Measurements from ENCODE around the gene PDE9A.
"Not testable (repeated sequence)": the region's sequence is repeated elsewhere in the genome, so short reads cannot be mapped to it uniquely, and the experiment has no call there.

PDE9A gene

DNA sequence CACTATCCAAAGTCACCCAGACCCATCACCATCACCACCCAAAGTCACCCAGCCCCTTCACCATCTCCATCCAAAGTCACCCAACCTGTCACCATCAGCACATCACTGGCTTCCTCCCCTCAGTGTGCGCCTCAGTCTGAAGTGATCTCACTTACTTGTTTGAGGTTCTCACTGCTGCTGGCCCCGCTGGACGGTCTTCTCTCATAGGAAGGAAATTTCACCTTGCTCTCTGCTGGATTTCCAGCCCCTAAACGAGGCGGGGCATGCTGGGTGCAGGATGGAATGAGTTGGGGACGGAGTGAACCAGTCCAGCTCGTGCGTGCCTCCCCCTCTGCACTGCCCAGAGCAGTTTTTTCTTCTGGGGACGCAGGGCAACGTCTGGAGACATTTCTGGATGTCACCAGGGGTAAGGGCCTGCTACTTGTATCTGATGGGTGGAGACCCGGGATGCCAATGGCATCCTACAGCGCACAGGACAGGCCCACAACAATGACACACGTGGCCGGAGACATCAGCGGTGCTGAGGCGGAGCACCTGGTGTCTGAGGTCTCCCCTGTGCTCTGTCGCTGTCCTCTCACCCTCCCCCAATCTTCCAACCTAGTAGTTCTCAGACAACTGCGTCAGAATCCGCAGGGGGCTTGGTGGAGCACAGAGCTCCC lies 38.6 kb downstream of the PDE9A start:
- no peak for DNase-seq

DNA sequence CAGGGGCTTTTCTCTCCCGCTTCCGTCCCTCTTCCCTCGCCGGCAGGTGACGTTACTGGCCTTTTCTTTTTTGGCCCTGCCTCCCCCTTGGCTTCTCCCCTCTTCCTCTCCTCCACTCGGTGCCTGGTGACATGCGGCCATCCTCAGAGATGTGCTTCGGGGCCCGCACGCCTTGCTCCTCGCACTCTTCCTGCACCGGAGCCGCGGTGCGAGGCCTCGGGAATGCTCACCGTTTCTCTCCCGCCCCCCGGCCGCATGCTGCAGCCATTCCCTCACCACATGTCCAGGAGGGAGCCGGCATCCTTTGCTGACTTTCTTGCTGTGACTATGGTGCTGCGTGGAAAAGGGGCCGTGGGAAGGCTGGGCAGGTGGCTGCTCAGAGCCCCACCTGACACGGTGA lies 39.3 kb downstream of the PDE9A start:
- DNase-seq = no peak

DNA sequence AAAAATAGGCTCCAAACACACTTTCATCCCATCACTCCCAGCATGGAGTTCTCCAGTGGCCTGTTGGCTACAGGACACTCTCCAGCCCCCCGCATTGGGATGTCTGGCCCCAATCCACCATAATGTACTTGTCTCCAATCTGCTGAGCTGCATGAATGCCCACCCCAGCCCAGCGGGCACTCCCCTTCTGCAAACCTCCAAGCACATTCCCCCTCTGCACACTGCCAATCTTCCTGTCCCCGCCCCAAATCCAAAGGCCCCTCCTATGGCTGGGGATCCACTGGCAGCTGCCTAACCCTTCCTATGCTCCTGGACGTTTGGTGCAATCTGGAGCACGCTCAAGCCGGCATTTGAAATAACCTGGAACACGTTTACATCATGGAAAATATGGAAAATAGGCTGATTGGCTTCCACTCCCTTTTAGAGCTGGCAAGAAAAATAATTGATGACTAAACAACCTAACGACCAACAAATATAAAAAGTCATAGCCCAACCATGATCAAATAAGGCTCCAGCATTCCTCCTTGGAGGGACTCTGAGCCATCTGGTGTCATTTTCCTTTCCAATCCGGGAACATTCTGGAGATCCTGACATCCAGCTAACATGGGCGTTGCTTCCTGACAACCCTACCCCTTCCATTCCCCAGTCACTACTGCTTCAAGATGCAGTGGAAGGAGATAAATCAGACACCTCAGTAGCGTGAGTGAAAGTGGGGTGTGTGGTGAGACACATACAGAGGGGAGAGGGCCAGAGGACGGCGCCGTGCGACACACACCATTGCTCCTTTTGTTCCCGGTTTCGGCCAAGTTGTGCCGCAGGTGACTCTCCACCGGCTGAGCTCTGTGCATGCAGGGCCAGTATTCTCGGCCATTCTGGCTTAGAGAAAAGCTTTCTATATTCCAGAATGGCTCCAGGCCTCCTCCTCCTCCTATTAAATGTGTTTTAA lies 41.6 kb downstream of the PDE9A start:
- DNase-seq = no peak

DNA sequence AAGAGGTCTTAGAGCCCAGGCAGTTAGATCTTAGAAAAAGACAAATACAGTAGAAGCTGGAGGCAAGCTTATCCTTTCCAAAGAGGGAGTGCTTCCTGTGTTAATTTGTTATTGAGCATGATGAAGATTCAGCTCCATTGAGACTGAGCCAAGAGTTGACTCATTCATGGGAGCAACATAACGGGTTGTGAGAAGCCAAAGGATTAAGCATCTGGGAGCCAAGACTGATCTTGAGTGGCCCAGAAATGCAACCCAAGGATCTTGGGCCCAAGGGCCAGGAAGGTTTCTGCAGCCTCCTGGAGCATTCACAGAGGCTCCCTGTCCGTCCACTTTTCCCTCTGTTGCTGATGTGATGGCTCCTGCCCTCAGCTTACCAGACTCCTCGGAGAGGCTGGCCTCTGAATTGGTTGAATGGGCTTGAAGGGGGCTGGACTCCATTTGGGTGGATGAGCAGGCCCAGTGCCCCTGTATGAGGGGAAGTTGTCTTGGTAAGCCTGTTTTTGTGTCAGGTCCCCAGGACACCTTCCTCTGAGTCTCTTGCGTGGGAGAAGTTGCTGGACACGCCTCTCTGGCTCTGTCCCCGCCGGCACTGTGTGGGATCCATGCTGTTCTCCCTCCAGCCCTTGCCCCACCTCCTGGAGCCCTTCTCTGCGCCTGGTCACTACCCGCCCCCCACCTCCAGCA lies 42.4 kb downstream of the PDE9A start:
- DNase-seq = no peak

DNA sequence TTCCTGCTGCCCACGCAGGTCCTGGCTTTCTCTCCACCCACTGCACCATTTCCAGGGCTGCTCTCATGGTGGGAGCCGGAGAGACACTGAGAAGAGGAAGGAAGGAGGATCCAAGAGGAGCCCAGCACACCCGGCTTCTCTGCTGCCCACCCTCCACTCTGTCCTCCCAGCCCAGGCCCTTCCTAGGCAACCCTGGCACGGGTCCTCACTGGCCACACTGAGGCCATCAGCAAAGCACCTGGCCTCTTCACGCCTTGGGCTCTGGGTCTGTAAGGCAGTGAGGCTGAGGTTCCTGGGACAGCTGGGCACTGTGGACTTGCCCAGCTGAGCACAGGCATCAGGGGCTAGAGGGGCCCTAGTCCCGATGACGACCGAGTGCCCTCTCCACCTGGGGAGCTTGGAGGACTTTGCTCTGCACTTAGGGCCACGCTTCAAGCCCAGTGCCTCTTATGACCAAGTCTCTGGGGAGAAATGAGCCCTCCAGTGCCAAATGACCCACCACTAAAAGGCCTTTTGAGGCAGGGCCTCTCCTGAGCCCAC lies 43.1 kb downstream of the PDE9A start:
- no peak for DNase-seq

DNA sequence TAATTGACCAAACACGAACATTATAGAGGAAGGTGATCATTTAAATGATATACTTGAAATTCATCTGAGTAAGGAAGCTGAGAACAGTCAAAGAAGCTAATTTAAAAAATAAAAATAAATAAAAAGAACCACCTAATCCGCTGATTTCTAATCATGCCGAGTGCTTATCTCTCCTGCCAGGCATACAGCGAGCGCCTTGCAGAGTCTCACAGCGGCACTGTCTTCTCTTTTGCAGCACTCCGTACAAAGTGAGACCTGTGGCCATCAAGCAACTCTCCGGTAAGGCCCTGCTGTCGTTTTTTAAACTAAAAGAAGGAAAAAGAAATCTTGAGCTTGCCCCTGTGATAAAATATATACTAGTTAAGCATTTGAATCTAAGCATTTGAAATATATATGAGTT lies 45.3 kb downstream of the PDE9A start:
- no peak for DNase-seq

DNA sequence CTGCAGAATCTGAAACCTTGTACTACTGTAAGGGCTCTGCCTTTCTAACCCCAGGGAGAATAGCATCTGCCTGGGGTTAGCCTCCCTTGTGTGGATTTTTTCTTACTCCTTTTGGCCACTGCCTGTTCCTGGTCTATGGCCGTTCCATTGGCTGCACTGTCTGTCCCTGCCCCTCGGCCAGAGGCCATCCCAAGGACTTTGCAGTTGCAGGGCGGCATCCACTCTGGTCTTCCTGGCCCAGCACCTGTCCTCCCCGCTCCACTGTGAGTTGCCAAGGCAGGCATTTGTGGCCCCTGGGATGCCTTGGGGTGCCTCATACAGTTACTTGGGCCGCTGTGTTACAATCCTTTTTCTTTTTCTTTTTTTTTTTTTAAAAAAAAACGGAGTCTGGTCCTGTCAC lies 45.8 kb downstream of the PDE9A start:
- DNase-seq = no peak

DNA sequence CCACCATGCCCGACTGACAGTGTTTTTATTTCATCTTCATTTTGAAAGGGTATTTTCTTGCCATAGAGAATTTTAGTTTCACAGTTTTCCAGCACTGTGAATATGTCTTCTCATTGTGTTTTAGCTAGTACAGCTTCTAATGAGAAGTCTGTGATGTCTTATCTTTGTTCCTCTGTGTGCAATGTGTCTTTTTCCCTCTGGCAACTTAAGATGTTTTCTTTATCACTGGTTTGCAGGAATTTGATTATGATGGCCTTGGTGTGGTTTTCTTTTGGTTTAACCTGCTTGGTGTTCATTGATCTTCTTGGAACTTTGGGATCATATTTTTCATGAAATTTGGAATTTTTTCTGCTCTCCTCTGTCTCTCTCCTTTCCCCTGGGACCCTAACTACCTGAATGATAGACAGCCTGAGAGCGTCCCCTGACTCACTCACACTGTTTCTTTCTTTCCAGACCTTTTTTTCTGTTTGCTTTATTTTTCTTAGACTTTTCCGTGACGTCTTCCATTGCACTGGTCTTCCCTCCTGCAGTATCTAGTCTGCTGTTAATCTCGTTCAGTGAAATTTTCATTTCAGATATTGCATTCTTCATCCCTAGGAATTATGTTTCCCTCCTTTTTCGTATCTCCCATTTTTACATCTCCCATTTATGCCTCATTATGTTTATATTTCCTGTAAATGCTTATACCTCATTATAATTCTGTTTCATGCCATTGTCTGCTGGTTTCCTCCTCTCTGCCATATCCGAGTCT lies 48.5 kb downstream of the PDE9A start:
- no peak for DNase-seq

DNA sequence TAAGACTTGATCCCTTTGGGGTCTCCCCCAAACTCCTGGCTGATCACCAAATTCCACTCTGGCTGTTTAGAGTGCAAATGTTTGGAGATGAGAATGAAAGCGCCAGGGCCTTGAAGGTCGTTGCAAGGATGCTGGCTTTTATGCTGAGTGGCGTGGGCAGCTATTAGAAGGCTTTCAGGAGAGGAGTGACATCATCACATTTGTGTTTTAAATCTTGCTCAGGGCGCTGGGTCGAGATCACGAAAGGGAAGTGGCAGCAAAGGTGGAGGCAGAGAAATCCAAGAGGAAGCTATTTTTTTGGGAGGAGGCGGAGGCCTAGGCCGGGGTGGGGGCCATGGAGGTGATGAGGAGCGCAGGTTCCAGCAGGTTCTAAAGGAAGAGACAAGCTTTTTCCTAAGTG lies 49.3 kb downstream of the PDE9A start:
- DNase-seq = no peak

DNA sequence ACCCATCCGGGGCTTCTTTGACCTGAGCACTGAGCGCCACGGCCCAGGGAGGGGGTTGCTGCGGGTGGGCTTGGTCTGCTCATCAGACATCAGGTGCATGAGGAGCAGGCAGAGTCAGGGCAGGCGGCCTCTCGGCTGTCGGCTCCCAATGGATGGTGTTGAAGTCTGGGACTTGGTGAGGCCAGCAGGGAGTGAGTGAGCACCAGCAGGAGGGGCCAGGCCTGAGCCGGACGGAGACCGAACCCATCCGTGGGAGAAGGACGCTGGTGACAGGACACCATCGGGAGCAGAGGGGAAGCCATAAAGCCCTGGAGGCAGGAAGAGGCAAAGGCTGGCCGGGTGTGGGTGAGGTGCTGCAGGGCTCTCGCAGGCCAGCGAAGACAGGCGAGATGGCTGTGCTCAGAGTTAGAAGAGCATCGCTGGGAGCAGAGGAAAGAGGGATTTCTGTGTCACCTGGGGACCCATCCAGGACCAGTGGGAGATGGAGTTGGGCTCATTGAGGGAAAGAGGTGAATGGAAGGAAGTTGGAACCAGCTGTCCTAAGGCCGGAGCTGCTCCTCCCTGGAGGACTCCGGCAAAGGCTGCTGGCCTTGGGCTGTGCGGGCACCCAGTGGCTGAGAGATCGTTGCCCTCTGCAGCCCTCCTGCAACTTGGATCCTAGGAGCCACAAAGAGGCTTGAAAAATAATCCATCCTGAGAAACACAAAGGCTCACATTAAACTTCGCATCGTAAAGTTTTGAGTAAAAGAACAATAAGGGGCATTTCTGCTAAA lies 49.9 kb downstream of the PDE9A start:
- DNase-seq = no peak

DNA sequence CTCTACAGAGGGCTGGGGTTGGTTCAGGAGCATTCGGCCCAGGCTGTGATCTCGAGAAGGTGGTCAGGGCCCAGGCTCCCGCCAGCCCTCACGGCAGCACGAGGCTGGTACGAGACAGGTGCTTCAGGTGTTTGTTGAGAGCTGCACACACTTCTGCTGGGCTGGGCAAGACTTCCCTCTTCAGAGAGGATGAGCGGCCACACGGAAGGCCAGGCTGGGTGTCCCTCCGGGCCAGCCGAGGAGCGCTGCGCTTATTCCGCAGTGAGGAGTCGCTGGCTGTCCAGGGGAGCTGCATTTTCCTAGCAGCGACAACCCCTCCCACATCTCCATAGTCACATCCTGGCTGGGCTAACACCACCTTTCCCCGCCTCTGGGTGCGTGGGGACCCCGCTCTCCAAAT lies 50.5 kb downstream of the PDE9A start:
- DNase-seq = no peak

DNA sequence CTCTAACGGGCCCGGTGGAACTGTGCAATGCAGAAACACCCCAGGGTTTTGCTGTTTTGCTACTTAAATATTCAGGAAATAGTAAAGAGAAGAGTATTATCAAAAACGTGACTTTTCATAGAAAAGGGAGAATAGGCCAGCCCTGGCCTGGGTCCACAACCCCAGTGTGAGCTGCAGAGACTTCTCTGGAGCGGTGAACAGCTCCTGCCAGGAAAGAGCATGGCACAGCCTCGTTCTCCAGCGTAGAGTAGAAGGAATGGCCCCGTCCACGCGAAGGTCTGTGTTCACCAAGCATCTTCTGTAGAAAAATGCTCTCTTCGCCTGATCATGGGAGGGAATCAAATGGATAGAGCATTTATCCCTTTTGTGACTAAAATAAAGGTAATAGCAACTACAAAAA lies 51.4 kb downstream of the PDE9A start:
- DNase-seq = no peak

DNA sequence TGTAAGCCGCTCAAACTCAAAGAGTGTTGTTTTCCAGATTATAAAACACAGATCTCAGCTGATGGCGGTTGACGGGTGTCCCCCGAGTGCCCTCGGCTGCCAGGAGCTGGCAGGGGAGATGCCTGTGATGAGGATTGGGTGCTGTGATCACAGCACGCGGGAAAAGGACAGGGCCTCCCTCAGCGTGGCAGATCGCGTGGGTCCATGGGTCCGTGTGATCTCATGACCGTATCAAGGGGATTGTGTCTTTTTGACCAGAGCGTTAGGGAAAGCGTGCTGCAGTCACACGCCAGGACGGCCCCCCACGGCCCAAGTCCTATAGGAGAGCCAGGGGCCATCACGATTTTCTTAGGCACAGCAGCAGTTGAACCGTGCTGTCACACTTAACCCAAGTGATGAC lies 51.9 kb downstream of the PDE9A start:
- no peak for DNase-seq

DNA sequence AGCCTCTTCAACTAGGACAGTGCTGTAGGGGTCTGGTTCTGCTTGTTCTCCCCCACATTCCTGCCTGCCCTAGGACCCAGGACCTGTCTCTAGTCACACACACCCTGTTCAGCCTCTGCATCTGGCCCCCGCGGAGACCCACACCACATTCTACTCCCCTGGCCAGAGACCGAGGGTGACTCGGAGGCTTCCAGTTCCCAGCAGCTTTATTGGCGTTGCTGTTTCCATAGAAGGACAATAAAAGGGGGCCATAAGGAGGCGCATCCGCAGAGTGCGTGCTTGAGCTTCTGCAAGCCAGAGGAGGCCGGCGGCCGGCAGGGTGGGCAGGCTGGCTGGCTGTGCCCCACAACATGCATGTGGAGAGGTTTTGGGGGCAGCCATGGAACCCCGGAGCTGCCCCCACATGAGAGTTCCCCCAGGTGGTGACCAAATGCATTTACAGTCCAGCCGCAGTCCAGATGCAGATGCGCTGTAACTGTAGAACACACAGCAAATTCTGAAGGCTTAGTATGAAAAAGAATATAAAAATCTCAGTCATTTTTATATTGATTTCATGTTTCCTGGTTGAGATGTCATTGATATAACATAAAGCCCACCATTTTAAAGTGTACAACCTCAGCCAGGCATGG lies 52.4 kb downstream of the PDE9A start:
- DNase-seq = no peak

DNA sequence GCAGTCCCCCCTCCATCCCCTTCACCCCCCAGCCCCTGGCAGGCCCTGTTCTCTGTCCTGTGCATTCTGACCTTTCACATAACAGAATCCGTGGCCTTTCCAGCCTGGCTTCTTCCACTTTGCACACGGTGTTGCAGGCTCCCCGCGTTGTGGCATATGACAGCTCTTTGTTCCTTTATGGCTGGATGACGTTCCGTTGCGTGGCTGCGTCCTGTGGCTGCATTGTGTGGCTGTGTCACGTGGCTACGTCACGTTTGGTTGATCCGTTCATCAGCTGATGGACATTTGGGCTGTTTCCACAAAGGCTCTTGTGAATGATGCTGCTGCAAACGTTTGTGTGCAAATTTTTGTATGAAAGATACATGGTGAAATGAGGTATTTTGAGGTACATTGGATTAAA lies 53.3 kb downstream of the PDE9A start:
- no peak for DNase-seq

DNA sequence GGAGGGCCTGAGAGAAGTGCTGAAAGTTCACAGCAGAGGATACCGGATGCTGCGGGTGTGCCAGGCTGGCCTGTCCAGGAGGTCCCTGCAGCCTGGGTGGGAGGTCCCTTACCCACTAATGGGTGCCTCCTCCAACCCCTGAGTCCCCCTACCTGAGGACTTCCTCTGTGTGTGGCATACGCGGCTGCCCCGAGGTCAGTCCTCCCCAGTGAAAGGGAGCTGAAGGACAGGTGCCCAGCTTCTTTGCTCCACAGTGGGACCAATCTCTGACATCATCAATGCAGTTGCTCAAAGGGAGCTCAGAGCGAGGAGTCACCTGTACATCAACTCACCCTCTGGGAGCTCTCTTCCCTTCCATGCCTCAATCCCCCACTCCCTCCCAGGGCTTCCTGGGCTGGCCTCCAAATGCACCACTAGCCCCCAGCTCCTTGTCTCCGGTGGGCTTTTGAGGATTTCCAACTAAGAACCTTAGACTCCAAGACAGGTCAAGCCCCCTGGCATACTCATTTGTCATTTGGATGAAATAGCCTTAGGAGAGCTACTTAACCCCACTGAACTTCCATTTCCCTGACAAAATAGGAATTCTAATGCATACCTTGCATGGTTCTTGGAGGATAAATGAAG lies 53.9 kb downstream of the PDE9A start:
- no peak for DNase-seq

DNA sequence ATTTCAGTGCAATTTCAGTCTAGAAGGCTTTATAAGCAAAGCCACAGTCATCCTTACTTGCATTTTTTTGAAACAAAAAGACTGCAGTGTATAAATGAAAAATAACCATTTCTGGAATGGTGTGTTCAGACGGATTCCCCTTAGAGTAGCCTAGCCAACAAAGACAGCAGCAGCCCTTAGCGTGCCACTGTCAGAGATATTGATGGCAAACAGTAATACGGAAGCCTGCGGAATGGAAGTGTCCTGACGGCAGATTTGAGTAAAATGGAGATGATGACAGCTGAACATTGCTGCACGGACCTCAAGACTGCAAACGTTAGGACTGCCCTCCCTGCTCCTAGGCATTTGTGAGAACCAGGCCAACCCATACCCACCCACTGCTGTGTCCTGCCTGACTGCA lies 54.7 kb downstream of the PDE9A start:
- DNase-seq = no peak

DNA sequence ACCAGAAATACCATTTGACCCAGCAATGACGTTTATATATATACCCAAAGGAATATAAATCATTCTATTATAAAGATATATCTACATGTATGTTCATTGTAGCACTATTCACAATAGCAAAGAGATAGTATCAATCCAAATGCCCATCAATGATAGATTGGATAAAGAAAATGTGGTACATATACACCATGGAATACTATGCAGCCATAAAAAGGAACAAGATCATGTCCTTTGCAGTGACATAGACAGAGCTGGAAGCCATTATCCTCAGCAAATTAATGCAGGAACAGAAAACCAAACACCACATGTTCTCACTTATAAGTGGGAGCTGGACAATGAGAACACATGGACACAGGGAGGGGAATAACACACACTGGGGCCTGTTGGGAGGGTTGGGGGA lies 55.5 kb downstream of the PDE9A start:
- not testable (repeated sequence) for DNase-seq

DNA sequence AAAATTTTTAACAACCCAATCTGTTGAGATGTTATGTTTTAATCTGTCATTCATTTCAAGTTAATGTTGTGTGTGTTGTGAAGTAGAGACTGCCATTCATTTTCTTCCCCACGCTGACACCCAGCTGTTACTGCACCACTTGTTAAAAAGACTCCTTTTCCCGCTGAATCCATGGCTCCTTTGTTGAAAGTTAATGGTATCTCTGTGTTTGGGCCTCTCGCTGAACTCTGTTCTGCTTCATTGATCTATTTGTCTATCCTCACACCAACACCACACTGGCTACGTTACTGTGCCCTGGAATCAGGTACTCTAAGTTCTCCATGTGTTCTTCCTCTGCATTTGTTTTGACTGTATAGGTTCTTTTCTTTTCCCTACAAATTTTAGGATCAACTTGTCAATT lies 58.2 kb downstream of the PDE9A start:
- no peak for DNase-seq

DNA sequence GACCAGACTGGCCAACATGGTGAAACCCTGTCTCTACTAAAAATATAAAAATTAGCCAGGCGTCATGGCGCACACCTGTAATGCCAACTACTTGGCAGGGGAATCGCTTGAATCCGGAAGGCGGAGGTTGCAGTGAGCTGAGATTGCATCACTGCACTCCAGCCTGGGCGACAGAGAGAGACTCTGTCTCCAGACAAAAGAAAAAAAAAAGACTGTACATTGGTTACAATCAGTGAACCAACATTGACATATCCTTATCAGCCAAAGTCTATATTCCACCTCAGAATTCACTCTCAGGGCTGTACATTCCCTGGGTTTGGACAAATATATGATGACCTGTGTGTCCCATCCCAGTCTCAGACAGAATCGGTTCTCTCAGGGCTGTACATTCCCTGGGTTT lies 62.0 kb downstream of the PDE9A start:
- not testable (repeated sequence) for DNase-seq

DNA sequence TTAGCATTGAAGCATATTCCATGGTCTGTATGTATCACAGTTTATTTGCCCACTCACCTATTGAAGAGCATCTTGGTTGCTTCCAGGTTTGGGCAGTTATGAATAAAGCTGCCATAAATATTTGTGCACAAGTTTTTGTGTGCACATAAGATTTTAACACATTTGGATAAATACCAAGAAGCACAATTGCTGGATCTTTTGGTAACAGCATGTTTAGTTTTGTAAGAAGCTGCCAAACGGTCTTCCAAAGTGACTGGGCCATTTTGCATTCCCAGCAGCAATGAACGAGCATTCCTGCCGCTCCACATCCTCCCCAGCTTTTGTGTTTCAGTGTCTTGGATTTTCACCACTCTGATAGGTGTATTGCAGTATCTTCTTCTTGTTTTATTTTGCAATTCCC lies 62.7 kb downstream of the PDE9A start:
- DNase-seq = no peak

Data from activated CD8-positive, alpha-beta memory T cell treated with anti-CD3 and anti-CD28 coated beads, Interleukin-2, amount 50 U/mL, for 4 hours (primary cell).